Breast epithelium (tissue), 3 donors: ENCODE data around the gene QTRT2.

Source experiments
- POLR2A ChIP-seq: fragments of 450-650 bp; IDR thresholded peaks from one replicate; pipeline ENCODE4 v1.6.1; 2016; ENCODE audit warnings: antibody characterized with exemption, mild to moderate bottlenecking, moderate library complexity
- POLR2AphosphoS5 ChIP-seq, 3 donors: sonication (generic); formaldehyde crosslinking; IDR thresholded peaks; one replicate each; pipeline ENCODE4 v1.6.1; 2017; ENCODE audit warnings: antibody characterized with exemption in 3 of 3
- TF ChIP-seq, protein P1 (sequence below), 3 donors: fragments of 450-650 bp; IDR thresholded peaks; one replicate each; pipeline ENCODE4 v1.5.1; 2016 to 2017; ENCODE audit warnings: antibody characterized with exemption in 3 of 3, mild to moderate bottlenecking in 3 of 3, moderate library complexity in 3 of 3

DNA sequence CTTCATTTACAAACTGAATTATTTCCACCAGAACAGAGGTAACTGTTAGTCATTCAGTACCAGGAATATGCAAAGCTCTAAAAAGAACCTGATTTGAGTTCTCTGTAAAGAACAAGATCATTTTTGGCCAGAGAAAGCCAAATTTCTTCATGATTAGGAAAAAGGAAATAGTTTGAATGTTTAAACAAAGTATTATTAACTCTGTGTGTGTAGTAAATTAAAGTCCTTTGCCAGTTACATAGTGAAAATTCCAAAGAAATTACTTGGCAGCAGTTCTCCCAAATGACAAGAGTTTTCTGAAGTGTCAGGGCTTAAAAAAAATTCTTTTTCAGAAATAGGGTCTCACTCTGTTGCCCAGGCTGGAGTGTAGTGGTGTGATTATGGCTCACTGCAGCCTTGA lies 24.5 kb downstream of the QTRT2 start:
- TF ChIP-seq, protein P1, sequence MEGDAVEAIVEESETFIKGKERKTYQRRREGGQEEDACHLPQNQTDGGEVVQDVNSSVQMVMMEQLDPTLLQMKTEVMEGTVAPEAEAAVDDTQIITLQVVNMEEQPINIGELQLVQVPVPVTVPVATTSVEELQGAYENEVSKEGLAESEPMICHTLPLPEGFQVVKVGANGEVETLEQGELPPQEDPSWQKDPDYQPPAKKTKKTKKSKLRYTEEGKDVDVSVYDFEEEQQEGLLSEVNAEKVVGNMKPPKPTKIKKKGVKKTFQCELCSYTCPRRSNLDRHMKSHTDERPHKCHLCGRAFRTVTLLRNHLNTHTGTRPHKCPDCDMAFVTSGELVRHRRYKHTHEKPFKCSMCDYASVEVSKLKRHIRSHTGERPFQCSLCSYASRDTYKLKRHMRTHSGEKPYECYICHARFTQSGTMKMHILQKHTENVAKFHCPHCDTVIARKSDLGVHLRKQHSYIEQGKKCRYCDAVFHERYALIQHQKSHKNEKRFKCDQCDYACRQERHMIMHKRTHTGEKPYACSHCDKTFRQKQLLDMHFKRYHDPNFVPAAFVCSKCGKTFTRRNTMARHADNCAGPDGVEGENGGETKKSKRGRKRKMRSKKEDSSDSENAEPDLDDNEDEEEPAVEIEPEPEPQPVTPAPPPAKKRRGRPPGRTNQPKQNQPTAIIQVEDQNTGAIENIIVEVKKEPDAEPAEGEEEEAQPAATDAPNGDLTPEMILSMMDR (IDR thresholded peaks at IDR 0.05) = no peak
- TF ChIP-seq POLR2AphosphoS5 (IDR thresholded peaks at IDR 0.05) = no peak
- no peak for TF ChIP-seq POLR2A
